Mesangial cell (primary cell): ENCODE measurements around the gene BLOC1S6. TPM values are rescaled to one million over a fixed set of nuclear protein-coding genes. Genes with fewer than 3 reads are reported as not detected.

Experiments used
- total RNA-seq: library from RNA; depleted of rRNA; stranded (reverse); fragments of >200 nt; gene quantifications from 2 replicates; pipeline ENCODE4 v1.2.3, GENCODE V29; 2015

The BLOC1S6 gene
- 21.9 and 25.1 TPM in 2 replicates for total RNA-seq

DNA sequence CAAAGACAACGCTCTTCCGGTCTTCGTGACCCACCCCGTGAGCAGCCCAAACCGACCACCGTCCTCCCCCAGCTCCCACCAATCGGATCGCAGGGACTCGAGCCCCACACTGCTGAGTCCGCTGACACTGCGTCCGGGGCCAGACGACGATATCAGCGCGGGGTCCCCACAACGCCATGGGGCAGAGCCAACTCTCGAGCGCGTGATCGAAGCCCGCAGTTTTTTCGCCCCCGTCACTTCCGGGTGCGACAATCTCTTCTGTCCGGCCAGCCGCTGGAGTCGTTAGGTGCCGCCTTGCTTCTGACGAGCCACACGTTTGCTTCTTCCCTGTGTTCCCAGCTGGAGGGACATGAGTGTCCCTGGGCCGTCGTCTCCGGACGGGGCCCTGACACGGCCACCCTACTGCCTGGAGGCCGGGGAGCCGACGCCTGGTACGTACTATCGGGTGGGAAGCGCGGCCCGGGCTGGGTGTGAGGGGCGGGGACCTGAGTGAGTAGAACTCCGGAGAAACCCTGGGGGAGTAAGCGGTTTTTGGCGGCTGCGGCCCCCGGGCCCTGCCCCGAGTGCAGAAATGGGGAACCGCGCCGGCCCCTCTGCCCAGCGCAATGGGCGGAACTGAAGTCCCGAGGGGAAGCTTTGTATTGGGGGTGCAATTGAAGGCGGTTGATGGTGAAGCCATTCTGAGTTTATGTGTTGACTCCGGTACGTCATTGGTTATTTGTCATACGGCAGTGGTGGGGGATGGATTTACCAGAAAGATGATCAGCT is at the start of gene BLOC1S6:
Gene BLOC1S6, plus strand, starts transcription at position 285 of the 768 bp plus-strand sequence. Its CDS starts 65 bp downstream, at position 350.

GRCh38 chr15:45634432-45635190 is 47.4 kb downstream of the BLOC1S6 start, which contains the start of gene SQOR:
SQOR (plus strand) TSS chr15:45635029; CDS start chr15:45658924, 23,895 bp downstream.

Other genes starting within 250 kb of the BLOC1S6 start
- 2.1 and 3.2 TPM in 2 replicates for gene GATM, start 208.8 kb upstream of the BLOC1S6 start, total RNA-seq
- gene SLC30A4, start 64.6 kb upstream of the BLOC1S6 start, total RNA-seq, result 4.4 and 6.7 TPM in 2 replicates
- 75.3 and 83.9 TPM in 2 replicates for gene SQOR, start 47.6 kb downstream of the BLOC1S6 start, total RNA-seq